T-helper 2 cell treated with Interferon-gamma antibody and Interleukin-4, amounts not matched to agents 100 ng/mL and 5 ng/mL, for 36 hours (primary cell): ENCODE measurements around the gene TMEM209. TPM values are rescaled to one million over a fixed set of nuclear protein-coding genes. Genes with fewer than 3 reads are reported as not detected.
"Not testable (repeated sequence)": the region's sequence is repeated elsewhere in the genome, so short reads cannot be mapped to it uniquely, and the experiment has no call there.

Experiments
- intact Hi-C: fragments of 100-400 bp; cut with micrococcal nuclease; formaldehyde crosslinking; loops from one replicate; pipeline ENCODE4 v1.15.1; 2023
- total RNA-seq: library from RNA; stranded (reverse); gene quantifications from 2 replicates; pipeline ENCODE4 v1.2.3, GENCODE V29; 2022

TMEM209 gene
- total RNA-seq, 1 donor from 2014 or later, result 41.9 TPM

GRCh38 chr7:130218806-130219620 is 13.8 kb upstream of the TMEM209 start:
- intact Hi-C loops, result no loop called here

- intact Hi-C loops, result no loop called here
These were observed 11.5 kb upstream of the TMEM209 start for GRCh38 chr7:130216750-130217149.

GRCh38 chr7:130216025-130216424 is 10.8 kb upstream of the TMEM209 start:
- intact Hi-C loops, result no loop called here

GRCh38 chr7:130213828-130214227 is 8.6 kb upstream of the TMEM209 start:
- intact Hi-C loops, result no loop called here

GRCh38 chr7:130210181-130210935 is 5.2 kb upstream of the TMEM209 start:
- intact Hi-C loops, result no loop called here

- intact Hi-C loops, result loop anchor here (5.0 to 10.0 kb wide), 2 partner anchors 156 to 456 kb away; partner anchors contain the start of genes COPG2 and ZC3HC1
These were observed 3.3 kb upstream of the TMEM209 start for GRCh38 chr7:130208516-130208915.

GRCh38 chr7:130207642-130208041 is 2.4 kb upstream of the TMEM209 start, which contains the start of gene SSMEM1:
Gene SSMEM1 (plus strand): TSS chr7:130207860. CDS start chr7:130207911, 51 bp downstream.
- intact Hi-C loops, result loop anchor here (5.0 to 10.0 kb wide), 2 partner anchors 155 to 457 kb away; partner anchors contain the start of genes COPG2 and ZC3HC1

- intact Hi-C loops, result loop anchor here (5.0 to 10.0 kb wide), 2 partner anchors 155 to 458 kb away; partner anchors contain the start of genes COPG2 and ZC3HC1
These were observed 1.8 kb upstream of the TMEM209 start for GRCh38 chr7:130207033-130207432.

GRCh38 chr7:130201796-130202195 is 3.4 kb downstream of the TMEM209 start:
- intact Hi-C loops, result loop anchor here (10.0 kb wide), 1 partner anchor 463 kb away; the partner anchor contains the start of gene COPG2

- intact Hi-C loops, result no loop called here
These were observed 8.1 kb downstream of the TMEM209 start for GRCh38 chr7:130197094-130197493.

GRCh38 chr7:130196476-130196875 is 8.7 kb downstream of the TMEM209 start:
- intact Hi-C loops, result no loop called here

GRCh38 chr7:130195396-130195795 is 9.8 kb downstream of the TMEM209 start:
- intact Hi-C loops, result no loop called here

- intact Hi-C loops, result no loop called here
These were observed 13.4 kb downstream of the TMEM209 start for GRCh38 chr7:130191791-130192190.

GRCh38 chr7:130189343-130189742 is 15.9 kb downstream of the TMEM209 start:
- intact Hi-C loops, result no loop called here

- intact Hi-C loops, result no loop called here
These were observed 17.8 kb downstream of the TMEM209 start for GRCh38 chr7:130187360-130187759.

GRCh38 chr7:130184349-130184748 is 20.9 kb downstream of the TMEM209 start:
- intact Hi-C loops, result not testable (repeated sequence)

- intact Hi-C loops, result no loop called here
These were observed 22.2 kb downstream of the TMEM209 start for GRCh38 chr7:130182990-130183389.

GRCh38 chr7:130181263-130181605 is 24.0 kb downstream of the TMEM209 start:
- intact Hi-C loops, result no loop called here

- intact Hi-C loops, result no loop called here
These were observed 24.5 kb downstream of the TMEM209 start for GRCh38 chr7:130180571-130181262.

- intact Hi-C loops, result no loop called here
These were observed 25.6 kb downstream of the TMEM209 start for GRCh38 chr7:130179631-130180030.

- intact Hi-C loops, result no loop called here
These were observed 27.0 kb downstream of the TMEM209 start for GRCh38 chr7:130178251-130178650.
